NT2/D1 (cell line): ENCODE measurements around the gene TFCP2L1.

Experiments used
- SUZ12 ChIP-seq: IDR thresholded peaks from 2 replicates; pipeline ENCODE4 v1.6.1; 2011; ENCODE audit not compliant: insufficient read length, insufficient read depth; ENCODE audit errors: extremely low read depth
- YY1 ChIP-seq: IDR thresholded peaks from 2 replicates; pipeline ENCODE4 v1.6.1; 2011; ENCODE audit not compliant: insufficient read length, insufficient read depth
- ZNF274 ChIP-seq: IDR thresholded peaks from 2 replicates; pipeline ENCODE4 v1.6.1; 2011; ENCODE audit warnings: mild to moderate bottlenecking, low read depth, low read length

DNA sequence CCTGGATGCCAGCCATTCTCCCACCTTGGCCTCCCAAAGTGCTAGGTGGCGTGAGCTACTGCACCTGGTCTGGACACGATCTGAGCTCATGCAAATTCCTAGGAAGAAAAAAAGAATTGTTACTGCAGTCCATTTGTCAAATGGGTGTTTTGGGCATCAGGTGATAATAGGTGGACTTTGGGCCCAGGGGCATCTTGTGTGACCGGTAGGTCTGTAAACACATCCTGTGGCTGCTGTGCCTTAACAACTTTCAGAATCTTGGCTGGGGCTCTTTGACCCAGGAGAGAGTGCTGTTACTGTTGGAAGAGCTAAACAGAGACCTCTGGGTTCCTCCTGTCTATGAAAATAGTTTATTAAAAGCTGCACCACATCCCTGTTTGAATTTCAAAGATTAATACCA lies 34.9 kb upstream of the TFCP2L1 start:
- TF ChIP-seq YY1 = no peak
- no peak for TF ChIP-seq ZNF274
- TF ChIP-seq SUZ12 = no peak
